Measurements from ENCODE around the gene IZUMO4. TPM values are rescaled to one million over a fixed set of nuclear protein-coding genes. Genes with fewer than 3 reads are reported as not detected.

IZUMO4 gene
- total and polyA plus RNA-seq, 8 donors = 3.5 to 22.3 (median 8.1) TPM; not detected in 3

DNA sequence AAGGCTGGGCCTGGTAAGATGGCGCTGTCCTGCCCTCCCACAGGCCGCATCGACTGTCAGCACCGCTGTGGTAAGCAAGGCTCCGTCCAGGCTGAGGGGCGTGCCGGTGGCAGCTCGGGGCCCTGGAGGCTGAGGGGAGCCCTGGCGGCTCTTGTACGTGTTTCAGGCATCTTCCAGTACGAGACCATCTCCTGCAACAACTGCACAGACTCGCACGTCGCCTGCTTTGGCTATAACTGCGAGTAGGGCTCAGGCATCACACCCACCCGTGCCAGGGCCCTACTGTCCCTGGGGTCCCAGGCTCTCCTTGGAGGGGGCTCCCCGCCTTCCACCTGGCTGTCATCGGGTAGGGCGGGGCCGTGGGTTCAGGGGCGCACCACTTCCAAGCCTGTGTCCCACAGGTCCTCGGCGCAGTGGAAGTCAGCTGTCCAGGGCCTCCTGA, 1.2 kb downstream of the IZUMO4 start:
- Histone ChIP-seq H3K36me3 (peaks cover 26 to 48% (median 47%) of the 10 kb centered on the region in 4 donors), H3K27ac (peak overlapping the region in 4 of 5 donors; percentile 66 to 100 (median 89)), H3K9me3 (no peaks in the 10 kb centered on the region), H3K27me3 (no peaks in the 10 kb centered on the region), H3K4me3 (peak overlapping the region in 1 of 4 donors; percentile 59), H3K4me1 (peaks cover 22 to 45% (median 39%) of the 10 kb centered on the region in 4 donors)
- intact Hi-C loops (cut with DNase I; ENCODE audit: low total_unique reads) = no loop called here
- DNase-seq = no peak
- WGBS, 5 donors = 69 to 86% (median 79%) methylated on average over 14 to 23 of the region's 23 CpGs
- TF ChIP-seq, protein P1, sequence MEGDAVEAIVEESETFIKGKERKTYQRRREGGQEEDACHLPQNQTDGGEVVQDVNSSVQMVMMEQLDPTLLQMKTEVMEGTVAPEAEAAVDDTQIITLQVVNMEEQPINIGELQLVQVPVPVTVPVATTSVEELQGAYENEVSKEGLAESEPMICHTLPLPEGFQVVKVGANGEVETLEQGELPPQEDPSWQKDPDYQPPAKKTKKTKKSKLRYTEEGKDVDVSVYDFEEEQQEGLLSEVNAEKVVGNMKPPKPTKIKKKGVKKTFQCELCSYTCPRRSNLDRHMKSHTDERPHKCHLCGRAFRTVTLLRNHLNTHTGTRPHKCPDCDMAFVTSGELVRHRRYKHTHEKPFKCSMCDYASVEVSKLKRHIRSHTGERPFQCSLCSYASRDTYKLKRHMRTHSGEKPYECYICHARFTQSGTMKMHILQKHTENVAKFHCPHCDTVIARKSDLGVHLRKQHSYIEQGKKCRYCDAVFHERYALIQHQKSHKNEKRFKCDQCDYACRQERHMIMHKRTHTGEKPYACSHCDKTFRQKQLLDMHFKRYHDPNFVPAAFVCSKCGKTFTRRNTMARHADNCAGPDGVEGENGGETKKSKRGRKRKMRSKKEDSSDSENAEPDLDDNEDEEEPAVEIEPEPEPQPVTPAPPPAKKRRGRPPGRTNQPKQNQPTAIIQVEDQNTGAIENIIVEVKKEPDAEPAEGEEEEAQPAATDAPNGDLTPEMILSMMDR (IDR thresholded peaks at IDR 0.05) = no peak
- TF ChIP-seq EP300 (IDR thresholded peaks at IDR 0.05) = no peak
- no peak for TF ChIP-seq POLR2AphosphoS5 (IDR thresholded peaks at IDR 0.05)
- no peak for TF ChIP-seq POLR2A (IDR thresholded peaks at IDR 0.05)

DNA sequence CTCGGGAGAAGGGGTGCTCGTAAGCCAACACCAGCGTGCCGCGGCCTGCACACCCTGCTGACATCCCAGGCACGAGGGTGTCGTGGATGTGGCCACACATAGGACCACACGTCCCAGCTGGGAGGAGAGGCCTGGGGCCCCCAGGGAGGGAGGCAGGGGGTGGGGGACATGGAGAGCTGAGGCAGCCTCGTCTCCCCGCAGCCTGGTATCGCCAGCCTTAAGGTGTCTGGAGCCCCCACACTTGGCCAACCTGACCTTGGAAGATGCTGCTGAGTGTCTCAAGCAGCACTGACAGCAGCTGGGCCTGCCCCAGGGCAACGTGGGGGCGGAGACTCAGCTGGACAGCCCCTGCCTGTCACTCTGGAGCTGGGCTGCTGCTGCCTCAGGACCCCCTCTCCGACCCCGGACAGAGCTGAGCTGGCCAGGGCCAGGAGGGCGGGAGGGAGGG, 2.4 kb downstream of the IZUMO4 start:
- Histone ChIP-seq H3K36me3 (peaks cover 26 to 52% (median 48%) of the 10 kb centered on the region in 4 donors), H3K4me3 (no peak overlapping the region), H3K4me1 (peaks cover 19 to 33% (median 29%) of the 10 kb centered on the region in 4 donors), H3K27me3 (no peaks in the 10 kb centered on the region), H3K27ac (no peak overlapping the region), H3K9me3 (no peaks in the 10 kb centered on the region)
- WGBS, 5 donors = 66 to 83% (median 76%) methylated on average over 11 to 16 of the region's 16 CpGs
- TF ChIP-seq POLR2A (IDR thresholded peaks at IDR 0.05) (no peak), POLR2AphosphoS5 (IDR thresholded peaks at IDR 0.05) (no peak), EP300 (IDR thresholded peaks at IDR 0.05) (no peak)
- TF ChIP-seq, protein P1 (IDR thresholded peaks at IDR 0.05) = no peak
- intact Hi-C loops (cut with DNase I; ENCODE audit: low total_unique reads) = no loop called here
- DNase-seq = no peak

GRCh38 chr19:2099937-2100718, 3.4 kb downstream of the IZUMO4 start:
- Histone ChIP-seq H3K4me1 (peaks cover 11 to 23% (median 18%) of the 10 kb centered on the region in 4 donors), H3K27ac (no peak overlapping the region), H3K27me3 (no peaks in the 10 kb centered on the region), H3K36me3 (peaks cover 26 to 58% (median 54%) of the 10 kb centered on the region in 4 donors), H3K4me3 (no peak overlapping the region), H3K9me3 (no peaks in the 10 kb centered on the region)
- no peak for DNase-seq
- WGBS, 5 donors = 86 to 91% (median 88%) methylated on average over 25 to 39 of the region's 39 CpGs
- intact Hi-C loops (cut with DNase I; ENCODE audit: low total_unique reads) = no loop called here
- TF ChIP-seq, protein P1 (IDR thresholded peaks at IDR 0.05) = no peak
- no peak for TF ChIP-seq POLR2A (IDR thresholded peaks at IDR 0.05)
- no peak for TF ChIP-seq POLR2AphosphoS5 (IDR thresholded peaks at IDR 0.05)
- no peak for TF ChIP-seq EP300 (IDR thresholded peaks at IDR 0.05)

DNA sequence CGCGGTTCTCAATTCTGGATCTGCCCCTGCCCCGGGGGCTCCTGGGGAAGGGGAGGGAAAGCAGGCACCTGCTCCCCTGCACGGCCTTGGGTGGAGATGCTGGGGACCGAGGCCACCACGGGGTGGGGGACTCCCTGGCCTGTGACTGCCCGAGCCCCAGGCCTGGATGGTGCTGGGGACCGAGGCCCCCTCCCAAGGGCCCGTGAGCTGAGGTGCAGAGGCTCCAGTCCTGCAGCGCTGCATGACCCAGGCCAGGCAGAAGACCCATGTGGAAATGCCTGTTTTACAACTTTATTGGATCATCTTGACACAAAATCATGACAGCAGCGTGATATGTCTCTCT, 4.0 kb downstream of the IZUMO4 start:
- Histone ChIP-seq H3K9me3 (peaks cover 0 to 6% (median 0%) of the 10 kb centered on the region in 4 donors), H3K27me3 (no peaks in the 10 kb centered on the region), H3K36me3 (peaks cover 29 to 64% (median 60%) of the 10 kb centered on the region in 4 donors), H3K27ac (no peak overlapping the region), H3K4me1 (peaks cover 8 to 17% (median 14%) of the 10 kb centered on the region in 4 donors), H3K4me3 (no peak overlapping the region)
- WGBS, 5 donors = 87 to 96% (median 92%) methylated on average over 8 to 11 of the region's 11 CpGs
- no peak for TF ChIP-seq POLR2A (IDR thresholded peaks at IDR 0.05)
- TF ChIP-seq, protein P1 (IDR thresholded peaks at IDR 0.05) = no peak
- DNase-seq = no peak
- intact Hi-C loops (cut with DNase I; ENCODE audit: low total_unique reads) = no loop called here
